ENCODE data around the gene UBE2R2. TPM values are rescaled to one million over a fixed set of nuclear protein-coding genes. Genes with fewer than 3 reads are reported as not detected.

Gene UBE2R2
- total and polyA plus RNA-seq, 2 of the 8 experiments (the other 6 are each of a cell fraction or from before 2014, with no cell fraction given): 19.4 to 42.1 TPM

GRCh38 chr9:33908114-33908513 is 91.2 kb downstream of the UBE2R2 start (continued):
- no peak for TF ChIP-seq SIX5 (IDR thresholded peaks at IDR 0.05; ENCODE audit: low read depth, low read length)
- TF ChIP-seq CHD1 (IDR thresholded peaks at IDR 0.05; ENCODE audit: low read depth, low read length): no peak
- TF ChIP-seq RFX5 (IDR thresholded peaks at IDR 0.05; ENCODE audit: borderline replicate concordance, low read depth, low read length): no peak
